HG03575 (cell line): ENCODE data around the gene PRM3.

ENCODE experiments used
- ATAC-seq: cut with Tn5 transposase; IDR thresholded peaks from one replicate; pipeline ENCODE4 v1.9.1; 2021; ENCODE audit not compliant: unreplicated experiment, insufficient number of reproducible peaks, low FRiP score; ENCODE audit errors: extremely low read depth

PRM3 gene

DNA sequence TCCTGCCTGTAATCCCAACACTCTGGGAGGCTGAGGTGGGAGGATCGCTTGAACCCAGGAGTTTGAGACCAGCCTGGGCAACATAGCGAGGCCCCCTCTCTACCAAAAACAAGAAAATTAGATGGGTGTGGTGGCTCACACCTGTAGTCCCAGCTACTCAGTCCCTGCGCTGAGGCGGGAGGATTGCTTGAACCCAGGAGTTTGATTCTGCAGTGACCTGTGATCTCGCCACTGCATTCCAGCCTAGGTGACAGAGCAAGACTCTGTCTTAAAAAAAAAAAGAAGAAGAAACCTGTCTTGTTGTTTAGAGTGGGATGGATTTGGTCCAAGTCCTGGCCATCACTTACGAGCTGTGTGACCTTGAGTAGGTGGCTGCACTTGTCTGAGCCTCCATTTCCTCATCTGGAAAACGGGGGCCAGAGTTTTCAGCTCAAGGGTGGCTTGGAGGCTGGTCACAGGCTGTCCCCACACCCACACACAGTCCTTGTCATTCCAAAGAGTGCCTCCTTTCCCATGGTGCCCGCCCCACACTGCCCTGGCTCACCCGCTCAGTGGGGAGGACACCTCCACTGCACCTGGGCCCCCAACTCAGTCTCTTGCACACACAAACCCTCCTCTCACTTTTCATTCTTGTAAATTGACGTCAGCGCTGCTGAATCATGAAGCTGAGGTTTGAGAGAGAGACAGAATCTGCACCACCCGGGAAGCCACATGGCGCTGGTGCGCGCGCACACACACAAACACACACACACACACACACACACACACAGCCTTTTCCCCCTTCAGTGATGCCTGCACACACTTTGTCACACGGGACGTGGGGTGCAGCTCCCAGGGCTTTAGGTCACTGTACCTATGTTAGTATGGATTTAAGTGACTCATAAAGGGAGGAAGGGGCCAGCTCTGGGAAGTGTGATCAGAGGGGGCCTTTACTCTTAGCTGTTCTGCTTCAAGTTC lies 21.6 kb downstream of the PRM3 start:
- ATAC-seq, result no peak

- ATAC-seq, result no peak
These were observed 22.5 kb downstream of the PRM3 start for GRCh38 chr16:11250786-11251524.

DNA sequence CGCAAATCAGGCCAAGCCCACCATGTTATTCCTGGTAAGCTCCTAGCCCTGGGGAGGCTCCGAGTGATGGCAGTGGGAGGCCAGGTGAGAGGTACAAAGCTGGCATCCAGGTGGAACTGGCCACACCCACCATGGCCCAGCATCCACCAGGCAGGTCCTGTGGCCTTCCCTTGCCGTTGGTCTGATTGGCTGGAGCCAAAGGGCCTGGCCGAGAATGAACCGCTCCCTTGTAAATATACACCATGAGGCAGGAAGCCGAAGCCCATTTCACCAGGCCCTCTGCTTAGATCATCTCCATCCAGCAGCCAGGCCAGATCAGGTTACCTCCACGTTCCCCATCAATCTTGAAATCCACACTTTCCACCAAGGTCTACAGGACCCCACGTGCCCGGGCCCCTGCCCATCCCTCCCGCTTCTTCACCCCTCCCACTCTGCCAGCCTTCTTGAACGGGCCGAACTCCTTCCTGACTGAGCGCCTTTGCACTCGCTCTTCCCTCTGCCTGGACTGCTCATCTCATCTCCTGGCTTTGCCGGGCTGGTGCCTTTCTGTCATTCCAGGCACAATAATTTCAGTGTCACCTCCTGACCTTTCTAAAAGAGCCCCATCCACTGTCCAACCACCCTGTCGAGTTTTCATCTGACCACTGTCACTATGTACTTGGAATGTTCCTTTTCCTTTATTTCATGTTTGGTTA lies 23.2 kb downstream of the PRM3 start:
- ATAC-seq, result no peak

DNA sequence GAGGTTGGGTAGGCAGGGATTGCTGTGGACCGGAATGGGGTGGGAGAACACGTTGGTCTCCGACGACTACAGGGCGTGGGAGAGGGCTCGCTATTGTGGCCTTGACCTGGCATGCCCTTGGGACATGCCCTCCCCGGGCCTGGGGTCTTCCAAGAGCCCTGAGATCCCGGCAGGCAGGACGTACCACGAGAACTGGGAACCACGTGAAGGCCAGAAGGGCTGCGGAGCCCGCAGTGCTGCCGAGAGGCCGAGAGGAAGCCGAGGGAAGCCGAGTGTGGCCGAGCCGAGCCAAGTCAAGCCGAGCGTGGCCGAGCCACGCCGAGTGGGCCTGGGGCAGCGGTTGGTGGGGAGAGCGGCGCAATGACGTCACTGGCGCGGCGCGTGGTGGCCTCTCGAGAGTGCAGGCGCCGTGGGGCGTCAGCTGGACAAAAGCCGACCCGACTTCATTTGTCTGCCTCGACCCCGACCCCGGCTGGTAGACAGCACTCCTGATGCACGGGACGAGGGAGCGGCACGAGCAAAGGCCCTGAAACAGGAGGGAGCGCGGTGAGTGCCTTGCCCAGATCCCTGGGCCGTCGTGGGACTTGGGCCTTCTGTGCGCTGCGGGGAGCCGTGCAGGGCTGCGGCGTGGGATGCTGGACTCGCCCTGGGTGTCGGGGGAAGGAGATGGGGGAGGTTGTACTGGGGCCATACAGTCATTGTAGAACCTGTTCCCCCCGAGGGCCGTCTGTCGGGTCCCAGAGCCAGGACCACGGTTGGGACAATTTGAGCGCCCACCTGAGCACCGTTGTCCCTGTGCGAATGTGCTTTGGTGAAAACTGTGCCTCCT lies 24.0 kb downstream of the PRM3 start:
- no peak for ATAC-seq

DNA sequence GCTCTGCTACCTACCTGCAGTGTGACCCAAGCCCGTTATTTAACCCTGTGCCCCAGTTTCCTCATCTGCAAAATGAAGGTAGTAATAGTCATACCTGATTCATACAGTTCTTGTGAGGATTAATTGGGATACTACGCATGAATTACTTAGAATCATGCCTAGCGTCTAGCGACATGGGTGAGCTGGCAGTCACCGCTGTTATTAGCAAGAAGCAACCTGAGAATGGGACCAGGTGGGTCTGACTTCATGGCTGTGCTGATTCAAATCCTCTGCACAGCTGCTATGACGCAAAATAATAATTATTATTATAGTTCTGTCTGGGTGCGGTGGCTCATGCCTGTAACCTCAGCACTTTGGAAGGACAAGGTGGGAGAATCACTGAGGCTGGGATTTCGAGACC lies 25.3 kb downstream of the PRM3 start:
- no peak for ATAC-seq

DNA sequence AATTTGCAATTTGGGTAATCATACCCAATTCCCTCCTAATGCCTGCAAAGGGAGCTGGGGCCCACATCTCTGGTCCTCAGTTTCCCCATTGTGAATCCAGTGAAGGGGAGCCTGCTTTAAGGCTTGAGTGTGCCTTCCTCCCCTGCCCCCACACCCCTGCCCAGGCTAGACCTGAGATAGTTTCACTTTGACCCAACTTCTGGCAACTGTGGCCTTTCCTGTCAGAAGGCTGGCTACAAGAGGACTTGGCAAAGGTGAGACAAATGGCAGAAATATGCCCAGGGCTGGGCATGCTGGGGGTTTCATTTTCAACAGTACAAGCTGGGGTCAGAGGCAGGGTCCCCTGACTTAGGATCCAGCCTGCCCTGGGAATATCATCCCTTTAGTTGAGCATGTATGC lies 27.4 kb downstream of the PRM3 start:
- no peak for ATAC-seq

GRCh38 chr16:11245222-11245737 lies 28.1 kb downstream of the PRM3 start:
- ATAC-seq, result no peak

DNA sequence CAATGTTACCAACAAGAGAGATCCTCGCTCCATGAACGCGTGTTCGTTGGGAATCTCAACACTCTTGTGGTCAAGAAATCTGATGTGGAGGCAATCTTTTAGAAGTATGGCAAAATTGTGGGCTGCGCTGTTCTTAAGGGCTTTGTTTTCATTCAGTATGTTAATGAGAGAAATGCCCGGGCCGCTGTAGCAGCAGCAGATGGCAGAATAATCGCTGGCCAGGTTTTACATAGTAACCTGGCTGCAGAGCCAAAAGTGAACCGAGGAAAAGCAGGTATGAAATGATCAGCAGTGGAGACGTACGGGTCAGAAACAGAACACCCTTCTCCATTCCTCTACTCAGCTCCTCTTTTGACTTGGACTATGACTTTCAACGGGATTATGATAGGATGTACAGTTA lies 30.8 kb downstream of the PRM3 start:
- ATAC-seq, result no peak

DNA sequence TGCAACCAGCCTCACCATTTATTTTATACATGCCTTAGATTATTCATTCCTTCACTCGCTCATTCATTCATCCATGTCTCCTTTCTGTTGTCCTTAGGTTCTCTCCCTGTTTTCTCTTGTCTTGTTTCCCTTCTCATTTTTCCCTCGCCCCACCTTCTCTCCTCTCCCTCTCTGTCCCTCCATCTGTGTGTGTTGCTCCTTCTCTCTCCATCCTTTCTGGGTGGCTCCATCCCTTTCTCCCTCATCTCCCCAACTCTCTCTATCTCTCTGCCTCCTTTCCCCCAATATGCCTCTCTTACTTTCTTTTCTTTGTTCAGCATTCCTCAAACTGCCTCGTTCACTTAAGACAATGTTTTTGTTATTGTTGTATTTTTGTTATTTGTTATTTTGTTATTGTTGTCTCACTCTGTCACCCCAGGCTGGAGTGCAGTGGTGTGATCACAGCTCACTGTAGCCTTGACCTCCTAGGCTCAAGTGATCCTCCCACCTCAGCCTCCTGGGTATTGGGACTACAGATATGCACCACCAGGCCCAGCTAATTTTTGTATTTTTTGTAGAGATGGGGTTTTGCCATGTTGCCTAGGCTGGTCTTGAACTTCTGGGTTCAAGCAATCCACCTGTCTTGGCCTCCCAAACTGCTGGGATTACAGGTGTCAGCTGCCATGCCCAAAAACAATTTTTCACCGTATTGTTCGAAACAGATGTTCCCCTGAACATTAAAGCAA lies 31.8 kb downstream of the PRM3 start:
- ATAC-seq, result no peak

DNA sequence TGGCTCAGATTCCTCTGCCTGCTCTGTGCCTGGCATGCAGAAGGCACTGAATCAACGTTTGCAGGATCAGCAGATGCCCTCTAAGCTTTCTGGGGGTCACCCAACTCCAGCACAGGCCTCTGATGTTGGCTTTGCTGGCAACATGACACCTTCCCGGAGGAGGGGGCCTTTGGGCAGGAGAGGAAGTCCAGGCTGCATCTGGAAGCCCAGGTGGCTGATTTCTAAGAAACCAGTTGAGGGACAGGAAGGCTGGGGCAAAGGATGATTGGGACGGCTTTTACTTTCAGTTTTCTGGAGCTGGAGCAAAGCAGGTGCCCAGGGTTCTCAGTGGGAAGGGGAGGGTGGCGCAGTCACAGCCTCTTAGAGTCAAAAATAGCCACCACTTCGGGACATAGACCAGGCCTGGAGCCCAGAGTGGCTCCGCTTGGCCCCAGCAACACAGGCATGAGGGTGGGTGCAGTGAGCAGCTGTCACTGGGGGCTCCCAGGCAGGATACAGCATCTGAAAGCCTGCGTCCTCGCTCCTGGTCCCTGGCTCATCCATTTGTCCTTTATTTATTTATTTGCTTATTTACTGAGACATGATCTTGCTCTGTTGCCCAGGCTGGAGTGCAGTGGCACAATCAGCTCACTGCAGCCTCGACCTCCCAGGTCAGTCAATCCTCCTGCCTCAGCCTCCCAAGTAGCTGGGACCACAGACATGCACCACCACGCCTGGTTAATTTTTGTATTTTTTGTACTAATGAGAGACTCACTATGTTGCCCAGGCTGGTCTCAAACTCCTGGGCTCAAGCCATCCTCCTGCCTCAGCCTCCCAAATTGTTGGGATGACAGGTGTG lies 32.6 kb downstream of the PRM3 start:
- ATAC-seq, result no peak

GRCh38 chr16:11239644-11240632 lies 33.5 kb downstream of the PRM3 start:
- no peak for ATAC-seq

GRCh38 chr16:11238272-11239202 lies 34.9 kb downstream of the PRM3 start:
- no peak for ATAC-seq

DNA sequence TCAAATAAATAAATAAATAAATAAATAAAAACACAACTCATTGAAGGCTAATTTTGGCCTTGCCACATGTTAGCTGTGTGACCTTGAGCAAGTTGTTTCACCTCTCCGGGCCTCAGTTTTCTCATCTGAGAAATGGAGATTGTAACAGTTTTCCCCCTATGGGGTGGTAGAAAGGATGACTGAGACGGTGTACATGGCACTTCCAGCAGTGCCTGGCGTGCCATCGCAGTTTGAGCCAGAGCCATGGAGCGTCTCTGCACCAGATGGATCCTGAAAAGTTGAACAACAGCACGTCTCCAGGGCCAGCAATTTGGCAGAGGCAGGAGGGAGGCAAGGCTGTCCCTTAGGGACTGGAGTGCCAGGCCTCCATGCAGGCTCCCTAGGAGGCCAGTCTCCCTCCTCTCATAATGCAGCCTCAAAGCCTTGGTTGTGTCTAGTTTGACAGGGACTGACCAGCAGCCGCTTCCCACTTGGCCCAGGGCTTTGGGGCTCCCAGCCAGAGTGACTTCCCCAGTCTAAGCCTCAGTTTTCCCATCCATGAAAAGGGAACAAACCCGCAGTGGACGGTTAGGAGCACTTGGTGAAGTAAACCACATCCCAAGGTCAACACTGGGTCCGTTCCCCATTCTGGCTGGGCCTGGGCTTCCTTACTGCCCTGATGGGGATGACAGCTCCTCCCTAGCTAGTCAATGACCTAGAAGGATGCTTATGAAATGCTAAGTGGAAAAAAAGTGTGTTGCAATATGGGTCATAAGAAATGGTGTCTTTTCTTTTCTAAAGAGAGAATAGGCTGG lies 36.8 kb downstream of the PRM3 start:
- no peak for ATAC-seq

GRCh38 chr16:11235703-11235991 lies 37.8 kb downstream of the PRM3 start:
- no peak for ATAC-seq
